22Rv1 (cell line): ENCODE measurements around the gene CXCL12.

Experiments
- ZFX ChIP-seq: fragments of 450-650 bp; IDR thresholded peaks from 2 replicates; pipeline ENCODE4 v1.6.1; 2017; ENCODE audit warnings: antibody characterized with exemption, borderline replicate concordance
- TF ChIP-seq, protein P1 (sequence below): fragments of 450-650 bp; IDR thresholded peaks from 2 replicates; pipeline ENCODE4 v1.5.1; 2017; ENCODE audit warnings: mild to moderate bottlenecking

DNA sequence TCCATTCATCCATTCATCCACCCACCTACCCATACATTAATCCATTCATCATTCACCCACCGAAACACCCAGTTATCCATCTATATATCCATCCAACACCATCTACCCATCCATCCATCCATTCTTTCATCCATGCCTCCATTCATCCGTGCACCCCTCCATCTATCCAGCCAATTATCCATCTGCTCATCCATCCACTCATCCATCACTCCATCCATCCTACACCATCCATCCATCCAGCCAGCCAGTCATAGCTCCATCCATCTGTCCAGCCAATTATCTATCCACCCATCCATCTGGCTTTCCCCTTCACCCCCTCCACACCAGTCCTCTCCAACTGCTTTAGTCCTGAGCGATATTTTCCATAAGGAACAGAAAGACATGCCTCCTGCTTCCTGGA, 7.5 kb upstream of the CXCL12 start:
- TF ChIP-seq, protein P1, sequence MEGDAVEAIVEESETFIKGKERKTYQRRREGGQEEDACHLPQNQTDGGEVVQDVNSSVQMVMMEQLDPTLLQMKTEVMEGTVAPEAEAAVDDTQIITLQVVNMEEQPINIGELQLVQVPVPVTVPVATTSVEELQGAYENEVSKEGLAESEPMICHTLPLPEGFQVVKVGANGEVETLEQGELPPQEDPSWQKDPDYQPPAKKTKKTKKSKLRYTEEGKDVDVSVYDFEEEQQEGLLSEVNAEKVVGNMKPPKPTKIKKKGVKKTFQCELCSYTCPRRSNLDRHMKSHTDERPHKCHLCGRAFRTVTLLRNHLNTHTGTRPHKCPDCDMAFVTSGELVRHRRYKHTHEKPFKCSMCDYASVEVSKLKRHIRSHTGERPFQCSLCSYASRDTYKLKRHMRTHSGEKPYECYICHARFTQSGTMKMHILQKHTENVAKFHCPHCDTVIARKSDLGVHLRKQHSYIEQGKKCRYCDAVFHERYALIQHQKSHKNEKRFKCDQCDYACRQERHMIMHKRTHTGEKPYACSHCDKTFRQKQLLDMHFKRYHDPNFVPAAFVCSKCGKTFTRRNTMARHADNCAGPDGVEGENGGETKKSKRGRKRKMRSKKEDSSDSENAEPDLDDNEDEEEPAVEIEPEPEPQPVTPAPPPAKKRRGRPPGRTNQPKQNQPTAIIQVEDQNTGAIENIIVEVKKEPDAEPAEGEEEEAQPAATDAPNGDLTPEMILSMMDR, result no peak
- TF ChIP-seq ZFX, result no peak
